Measurements from ENCODE around the gene KLC1.

The KLC1 gene

DNA sequence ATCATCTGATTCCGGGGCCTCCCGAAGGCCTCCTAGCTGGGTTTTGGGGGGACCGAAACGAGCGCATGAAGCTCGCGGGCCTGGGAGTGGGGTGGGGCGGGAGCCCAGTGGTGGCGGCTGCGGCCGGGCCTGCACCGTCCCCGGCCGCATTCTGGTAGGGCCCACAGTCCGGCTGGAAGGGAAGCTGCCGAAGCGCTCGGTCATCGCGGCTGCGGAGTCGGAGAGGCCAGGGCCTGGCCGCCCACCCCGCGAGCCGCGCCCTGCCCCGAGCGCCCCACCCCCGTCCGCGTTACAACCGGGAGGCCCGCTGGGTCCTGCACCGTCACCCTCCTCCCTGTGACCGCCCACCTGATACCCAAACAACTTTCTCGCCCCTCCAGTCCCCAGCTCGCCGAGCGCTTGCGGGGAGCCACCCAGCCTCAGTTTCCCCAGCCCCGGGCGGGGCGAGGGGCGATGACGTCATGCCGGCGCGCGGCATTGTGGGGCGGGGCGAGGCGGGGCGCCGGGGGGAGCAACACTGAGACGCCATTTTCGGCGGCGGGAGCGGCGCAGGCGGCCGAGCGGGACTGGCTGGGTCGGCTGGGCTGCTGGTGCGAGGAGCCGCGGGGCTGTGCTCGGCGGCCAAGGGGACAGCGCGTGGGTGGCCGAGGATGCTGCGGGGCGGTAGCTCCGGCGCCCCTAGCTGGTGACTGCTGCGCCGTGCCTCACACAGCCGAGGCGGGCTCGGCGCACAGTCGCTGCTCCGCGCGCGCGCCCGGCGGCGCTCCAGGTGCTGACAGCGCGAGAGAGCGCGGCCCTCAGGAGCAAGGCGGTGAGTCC, at the start of gene KLC1:
TSS of gene KLC1 (plus strand) at position 528 of the 819 bp plus-strand sequence. CDS start 25,354 bp downstream, outside the sequence.
- Histone ChIP-seq H3K9me3 (no peaks in the 10 kb centered on the region), H3K4me1 (ENCODE audit: control insufficient read depth in 1 of 2, insufficient read depth in 1 of 2, low read depth in 1 of 2, low read length in 1 of 2) (peaks cover 21 to 22% of the 10 kb centered on the region in 2 experiments), H3K36me3 (no peaks in the 10 kb centered on the region), H3K27ac (peak within 1 kb of the TSS; percentile 87), H3K4me3 (ENCODE audit: low read depth in 1 of 2, low read length in 1 of 2) (peak within 1 kb of the TSS; percentile 65 to 99), H3K27me3 (peaks cover 23% of the 10 kb centered on the region)
- TF ChIP-seq CTCF (IDR thresholded peaks at IDR 0.05), result peak; percentile 0

- Histone ChIP-seq H3K4me3 (ENCODE audit: low read depth in 1 of 2, low read length in 1 of 2) (no peak overlapping the region), H3K36me3 (peaks cover 45% of the 10 kb centered on the region), H3K9me3 (no peaks in the 10 kb centered on the region), H3K4me1 (ENCODE audit: control insufficient read depth in 1 of 2, insufficient read depth in 1 of 2, low read depth in 1 of 2, low read length in 1 of 2) (no peaks in the 10 kb centered on the region), H3K27me3 (no peaks in the 10 kb centered on the region), H3K27ac (no peak overlapping the region)
- no peak for TF ChIP-seq CTCF (IDR thresholded peaks at IDR 0.05)
These were observed 47.8 kb upstream of the KLC1 start for GRCh38 chr14:103581206-103581605.

GRCh38 chr14:103581954-103582703, 46.9 kb upstream of the KLC1 start:
- no peaks in the 10 kb centered on the region for H3K9me3 ChIP-seq
- H3K27ac ChIP-seq, result no peak overlapping the region
- no peaks in the 10 kb centered on the region for H3K4me1 ChIP-seq (ENCODE audit: control insufficient read depth in 1 of 2, insufficient read depth in 1 of 2, low read depth in 1 of 2, low read length in 1 of 2)
- H3K4me3 ChIP-seq (ENCODE audit: low read depth in 1 of 2, low read length in 1 of 2), result no peak overlapping the region
- no peaks in the 10 kb centered on the region for H3K27me3 ChIP-seq
- TF ChIP-seq CTCF (IDR thresholded peaks at IDR 0.05), result no peak
- peaks cover 36% of the 10 kb centered on the region for H3K36me3 ChIP-seq

DNA sequence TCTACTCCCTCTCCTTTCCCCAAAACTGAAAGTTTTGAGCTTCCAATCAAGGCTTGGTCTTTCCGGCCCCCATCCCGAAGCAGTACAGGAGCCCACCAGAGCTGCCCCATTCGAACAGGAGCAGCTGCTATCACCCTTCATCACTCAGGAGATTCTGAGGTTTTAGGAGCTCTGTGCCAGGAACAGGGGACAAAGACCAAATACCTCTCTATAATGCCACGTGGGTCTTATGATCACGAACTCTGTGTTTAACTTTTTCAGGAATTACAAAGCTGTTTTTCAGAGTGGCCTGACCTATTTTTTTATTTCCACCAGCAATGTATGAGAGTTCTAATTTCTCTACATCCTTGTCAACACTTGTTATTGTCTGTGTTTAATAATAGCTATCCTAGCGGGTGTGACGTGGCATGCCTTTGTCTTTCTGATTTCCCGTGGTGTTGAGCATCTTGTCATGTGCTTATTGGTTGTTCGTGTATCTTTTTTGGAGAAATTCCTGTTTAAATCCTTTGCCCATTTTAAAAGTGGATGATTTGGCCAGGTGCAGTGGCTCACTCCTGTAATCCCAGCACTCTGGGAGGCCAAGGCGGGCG, 44.6 kb upstream of the KLC1 start:
- Histone ChIP-seq H3K9me3 (no peaks in the 10 kb centered on the region), H3K4me1 (ENCODE audit: control insufficient read depth in 1 of 2, insufficient read depth in 1 of 2, low read depth in 1 of 2, low read length in 1 of 2) (no peaks in the 10 kb centered on the region), H3K27ac (no peak overlapping the region), H3K4me3 (ENCODE audit: low read depth in 1 of 2, low read length in 1 of 2) (no peak overlapping the region), H3K36me3 (peaks cover 35% of the 10 kb centered on the region), H3K27me3 (no peaks in the 10 kb centered on the region)
- no peak for TF ChIP-seq CTCF (IDR thresholded peaks at IDR 0.05)

DNA sequence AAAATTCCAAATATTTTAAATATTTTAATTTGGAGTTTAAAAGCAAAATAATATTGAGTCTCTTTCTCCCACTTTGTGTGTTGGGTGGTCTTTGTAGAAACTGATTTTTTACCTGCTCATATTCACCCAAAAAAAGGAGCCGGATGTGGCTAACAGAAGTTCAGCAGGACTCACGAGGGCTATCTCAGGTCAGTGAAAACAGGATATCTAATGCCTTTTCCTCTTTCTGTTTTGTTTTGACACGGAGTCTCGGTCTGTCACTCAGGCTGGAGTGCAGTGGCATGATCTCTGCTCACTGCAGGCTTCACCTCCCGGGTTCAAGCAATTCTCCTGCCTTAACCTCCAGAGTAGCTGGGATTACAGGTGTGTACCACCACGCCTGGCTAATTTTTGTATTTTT, 35.4 kb upstream of the KLC1 start:
- TF ChIP-seq CTCF (IDR thresholded peaks at IDR 0.05), result no peak
- H3K27me3 ChIP-seq, result no peaks in the 10 kb centered on the region
- no peak overlapping the region for H3K4me3 ChIP-seq (ENCODE audit: low read depth in 1 of 2, low read length in 1 of 2)
- H3K9me3 ChIP-seq, result no peaks in the 10 kb centered on the region
- no peaks in the 10 kb centered on the region for H3K4me1 ChIP-seq (ENCODE audit: control insufficient read depth in 1 of 2, insufficient read depth in 1 of 2, low read depth in 1 of 2, low read length in 1 of 2)
- peaks cover 24% of the 10 kb centered on the region for H3K36me3 ChIP-seq
- no peak overlapping the region for H3K27ac ChIP-seq

Measured in neutrophil (primary cell).